ENCODE data around the gene RAP1B.

RAP1B gene

GRCh38 chr12:68610370-68611093, at the start of gene RAP1B:
Gene RAP1B, plus strand, starts transcription at chr12:68610899. Its CDS starts 37,826 bp downstream, at chr12:68648725.
- DNase-seq, result peak; percentile 91 to 95
- TF ChIP-seq POLR2A (IDR thresholded peaks at IDR 0.05; ENCODE audit: low read length), result peak; percentile 90
- no peak for TF ChIP-seq GATA1 (IDR thresholded peaks at IDR 0.05; ENCODE audit: low read depth, low read length)

- no peak for DNase-seq
- TF ChIP-seq GATA1 (IDR thresholded peaks at IDR 0.05; ENCODE audit: low read depth, low read length), result no peak
- no peak for TF ChIP-seq POLR2A (IDR thresholded peaks at IDR 0.05; ENCODE audit: low read length)
Observed at GRCh38 chr12:68561830-68562229, 48.9 kb upstream of the RAP1B start.

- no peak for DNase-seq
- no peak for TF ChIP-seq POLR2A (IDR thresholded peaks at IDR 0.05; ENCODE audit: low read length)
- TF ChIP-seq GATA1 (IDR thresholded peaks at IDR 0.05; ENCODE audit: low read depth, low read length), result no peak
Observed at GRCh38 chr12:68564166-68564565, 46.5 kb upstream of the RAP1B start.

- no peak for DNase-seq
- TF ChIP-seq POLR2A (IDR thresholded peaks at IDR 0.05; ENCODE audit: low read length) (no peak), GATA1 (IDR thresholded peaks at IDR 0.05; ENCODE audit: low read depth, low read length) (no peak)
Observed at GRCh38 chr12:68565391-68565903, 45.3 kb upstream of the RAP1B start.

GRCh38 chr12:68568922-68569569, 41.7 kb upstream of the RAP1B start:
- DNase-seq, result no peak
- TF ChIP-seq GATA1 (IDR thresholded peaks at IDR 0.05; ENCODE audit: low read depth, low read length) (no peak), POLR2A (IDR thresholded peaks at IDR 0.05; ENCODE audit: low read length) (no peak)

- no peak for TF ChIP-seq POLR2A (IDR thresholded peaks at IDR 0.05; ENCODE audit: low read length)
- TF ChIP-seq GATA1 (IDR thresholded peaks at IDR 0.05; ENCODE audit: low read depth, low read length), result no peak
- no peak for DNase-seq
Observed at GRCh38 chr12:68572661-68573060, 38.0 kb upstream of the RAP1B start.

GRCh38 chr12:68573406-68573805, 37.3 kb upstream of the RAP1B start:
- no peak for TF ChIP-seq GATA1 (IDR thresholded peaks at IDR 0.05; ENCODE audit: low read depth, low read length)
- TF ChIP-seq POLR2A (IDR thresholded peaks at IDR 0.05; ENCODE audit: low read length), result no peak
- DNase-seq, result no peak

GRCh38 chr12:68577949-68578348, 32.8 kb upstream of the RAP1B start:
- TF ChIP-seq GATA1 (IDR thresholded peaks at IDR 0.05; ENCODE audit: low read depth, low read length) (no peak), POLR2A (IDR thresholded peaks at IDR 0.05; ENCODE audit: low read length) (no peak)
- no peak for DNase-seq

GRCh38 chr12:68578765-68579164, 31.9 kb upstream of the RAP1B start:
- TF ChIP-seq POLR2A (IDR thresholded peaks at IDR 0.05; ENCODE audit: low read length) (no peak), GATA1 (IDR thresholded peaks at IDR 0.05; ENCODE audit: low read depth, low read length) (no peak)
- DNase-seq, result no peak

- no peak for TF ChIP-seq GATA1 (IDR thresholded peaks at IDR 0.05; ENCODE audit: low read depth, low read length)
- TF ChIP-seq POLR2A (IDR thresholded peaks at IDR 0.05; ENCODE audit: low read length), result no peak
- DNase-seq, result no peak
Observed at GRCh38 chr12:68579254-68579653, 31.4 kb upstream of the RAP1B start.

- no peak for TF ChIP-seq GATA1 (IDR thresholded peaks at IDR 0.05; ENCODE audit: low read depth, low read length)
Observed at GRCh38 chr12:68580911-68581310, 29.8 kb upstream of the RAP1B start.

GRCh38 chr12:68581926-68582325, 28.8 kb upstream of the RAP1B start:
- DNase-seq, result no peak
- TF ChIP-seq GATA1 (IDR thresholded peaks at IDR 0.05; ENCODE audit: low read depth, low read length) (no peak), POLR2A (IDR thresholded peaks at IDR 0.05; ENCODE audit: low read length) (no peak)

More at GRCh38 chr12:68580911-68581310, 29.8 kb upstream of the RAP1B start:
- no peak for DNase-seq

- no peak for DNase-seq
Observed at GRCh38 chr12:68585966-68586365, 24.7 kb upstream of the RAP1B start.

GRCh38 chr12:68587448-68587873, 23.2 kb upstream of the RAP1B start:
- no peak for DNase-seq
- TF ChIP-seq POLR2A (IDR thresholded peaks at IDR 0.05; ENCODE audit: low read length) (no peak), GATA1 (IDR thresholded peaks at IDR 0.05; ENCODE audit: low read depth, low read length) (no peak)

More at GRCh38 chr12:68585966-68586365, 24.7 kb upstream of the RAP1B start:
- TF ChIP-seq POLR2A (IDR thresholded peaks at IDR 0.05; ENCODE audit: low read length) (no peak), GATA1 (IDR thresholded peaks at IDR 0.05; ENCODE audit: low read depth, low read length) (no peak)

- TF ChIP-seq GATA1 (IDR thresholded peaks at IDR 0.05; ENCODE audit: low read depth, low read length) (no peak), POLR2A (IDR thresholded peaks at IDR 0.05; ENCODE audit: low read length) (no peak)
- DNase-seq, result no peak
Observed at GRCh38 chr12:68589194-68589593, 21.5 kb upstream of the RAP1B start.

All from erythroblast (primary cell).